Nephron progenitor cell (in vitro differentiated cells): Measurements from ENCODE around the gene AMMECR1.
A peak's percentile ranks its signal among the peaks of the same experiment; 100 is the strongest.

Source experiments
- DNase-seq: peaks from one replicate; pipeline ENCODE4 v3.0.0; 2021
- H3K27ac Mint-ChIP-seq: 2 replicates; pipeline ENCODE4 v1.8.0; 2021; ENCODE audit warnings: mild to moderate bottlenecking, moderate library complexity, mixed read lengths
- H3K27me3 Mint-ChIP-seq: 2 replicates; pipeline ENCODE4 v1.8.0; 2021; ENCODE audit warnings: mild to moderate bottlenecking, low read depth, mixed read lengths; ENCODE audit not compliant: poor library complexity
- H3K36me3 Mint-ChIP-seq: 2 replicates; pipeline ENCODE4 v1.8.0; 2021; ENCODE audit warnings: low read depth, mixed read lengths
- H3K4me1 Mint-ChIP-seq: 2 replicates; pipeline ENCODE4 v1.8.0; 2021; ENCODE audit warnings: mixed read lengths
- H3K4me3 Mint-ChIP-seq: 2 replicates; pipeline ENCODE4 v1.8.0; 2021; ENCODE audit warnings: mild to moderate bottlenecking, moderate library complexity, mixed read lengths
- H3K9me3 Mint-ChIP-seq: 2 replicates; pipeline ENCODE4 v1.8.0; 2021; ENCODE audit warnings: mild to moderate bottlenecking, moderate library complexity, mixed read lengths
- TF ChIP-seq, protein P1 (sequence below): fragments of 200-600 bp; sonication (generic); IDR thresholded peaks from 2 replicates; pipeline ENCODE4 v1.5.0; 2021; ENCODE audit warnings: antibody characterized with exemption

AMMECR1 gene

GRCh38 chrX:110180928-110181310, 137.0 kb downstream of the AMMECR1 start:
- Mint-ChIP-seq H3K27me3 (no peaks in the 10 kb centered on the region), H3K9me3 (peaks cover 13% of the 10 kb centered on the region), H3K36me3 (peaks cover 44% of the 10 kb centered on the region), H3K4me1 (peaks cover 18% of the 10 kb centered on the region), H3K4me3 (no peak overlapping the region), H3K27ac (peak overlapping the region; percentile 82)
- no peak for DNase-seq
- TF ChIP-seq, protein P1, sequence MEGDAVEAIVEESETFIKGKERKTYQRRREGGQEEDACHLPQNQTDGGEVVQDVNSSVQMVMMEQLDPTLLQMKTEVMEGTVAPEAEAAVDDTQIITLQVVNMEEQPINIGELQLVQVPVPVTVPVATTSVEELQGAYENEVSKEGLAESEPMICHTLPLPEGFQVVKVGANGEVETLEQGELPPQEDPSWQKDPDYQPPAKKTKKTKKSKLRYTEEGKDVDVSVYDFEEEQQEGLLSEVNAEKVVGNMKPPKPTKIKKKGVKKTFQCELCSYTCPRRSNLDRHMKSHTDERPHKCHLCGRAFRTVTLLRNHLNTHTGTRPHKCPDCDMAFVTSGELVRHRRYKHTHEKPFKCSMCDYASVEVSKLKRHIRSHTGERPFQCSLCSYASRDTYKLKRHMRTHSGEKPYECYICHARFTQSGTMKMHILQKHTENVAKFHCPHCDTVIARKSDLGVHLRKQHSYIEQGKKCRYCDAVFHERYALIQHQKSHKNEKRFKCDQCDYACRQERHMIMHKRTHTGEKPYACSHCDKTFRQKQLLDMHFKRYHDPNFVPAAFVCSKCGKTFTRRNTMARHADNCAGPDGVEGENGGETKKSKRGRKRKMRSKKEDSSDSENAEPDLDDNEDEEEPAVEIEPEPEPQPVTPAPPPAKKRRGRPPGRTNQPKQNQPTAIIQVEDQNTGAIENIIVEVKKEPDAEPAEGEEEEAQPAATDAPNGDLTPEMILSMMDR, result no peak

GRCh38 chrX:110180176-110180927, 137.5 kb downstream of the AMMECR1 start:
- Mint-ChIP-seq H3K27me3 (no peaks in the 10 kb centered on the region), H3K9me3 (peaks cover 7% of the 10 kb centered on the region), H3K27ac (peak overlapping the region; percentile 82), H3K4me3 (no peak overlapping the region), H3K4me1 (peaks cover 18% of the 10 kb centered on the region), H3K36me3 (peaks cover 44% of the 10 kb centered on the region)
- DNase-seq, result no peak
- TF ChIP-seq, protein P1, result no peak

DNA sequence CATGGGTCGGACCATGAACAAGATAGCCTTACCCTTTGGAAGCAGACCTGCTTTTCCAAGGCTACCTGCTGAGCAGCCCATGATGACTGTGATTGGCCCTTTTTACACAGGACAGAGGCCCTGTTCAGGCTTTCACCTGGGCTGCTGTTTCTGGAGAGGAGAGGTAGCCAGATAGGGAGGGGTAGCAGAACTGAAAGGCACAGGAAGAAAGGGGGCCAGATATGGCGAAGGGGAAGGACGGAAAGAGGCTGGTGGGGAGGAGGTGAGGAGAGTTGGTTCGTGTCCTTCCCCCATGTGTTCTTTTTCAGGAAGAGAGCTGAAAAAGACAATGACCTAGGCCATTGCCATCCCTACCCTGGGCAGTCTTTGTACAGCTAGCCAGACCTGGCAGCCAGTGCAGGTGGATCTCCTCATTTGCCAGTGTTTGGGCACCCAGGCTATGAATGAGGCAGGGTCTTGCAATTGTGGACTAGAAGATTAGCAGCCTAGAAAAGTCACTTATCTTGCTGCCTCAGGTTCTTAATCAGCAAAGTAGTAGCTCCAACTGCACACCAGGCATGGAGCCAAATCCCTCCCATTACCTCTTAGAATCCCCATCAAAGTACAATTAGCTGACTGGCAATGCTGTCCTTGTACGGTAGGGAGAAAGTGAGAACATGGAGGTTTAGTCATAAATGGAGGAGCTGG, 139.6 kb downstream of the AMMECR1 start:
- TF ChIP-seq, protein P1, result no peak
- no peak for DNase-seq
- Mint-ChIP-seq H3K9me3 (no peaks in the 10 kb centered on the region), H3K4me3 (no peak overlapping the region), H3K36me3 (peaks cover 45% of the 10 kb centered on the region), H3K27me3 (no peaks in the 10 kb centered on the region), H3K4me1 (peaks cover 18% of the 10 kb centered on the region), H3K27ac (no peak overlapping the region)

DNA sequence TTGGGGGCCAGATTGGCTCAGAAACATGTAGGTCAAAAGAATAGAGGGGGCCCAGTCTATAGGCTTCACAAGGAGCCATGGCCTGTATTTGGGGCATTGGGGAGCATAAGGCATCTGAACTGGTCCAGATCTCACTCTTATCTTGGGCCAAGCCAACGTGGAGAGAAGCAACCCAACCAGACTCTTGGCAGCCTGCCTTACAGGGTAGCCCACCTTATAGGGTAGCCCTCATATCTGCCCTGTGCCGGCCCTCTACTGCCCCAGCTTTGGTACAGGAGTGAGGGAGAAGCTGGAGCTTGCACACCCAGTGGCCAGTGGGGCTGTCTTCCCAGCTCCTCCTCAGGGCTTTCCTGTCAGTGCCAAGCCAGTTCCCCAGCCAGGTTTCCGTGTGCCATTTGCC, 142.2 kb downstream of the AMMECR1 start:
- Mint-ChIP-seq H3K4me3 (no peak overlapping the region), H3K27me3 (no peaks in the 10 kb centered on the region), H3K27ac (no peak overlapping the region), H3K9me3 (no peaks in the 10 kb centered on the region), H3K36me3 (peaks cover 63% of the 10 kb centered on the region), H3K4me1 (peaks cover 21% of the 10 kb centered on the region)
- TF ChIP-seq, protein P1, result no peak
- DNase-seq, result no peak

- Mint-ChIP-seq H3K9me3 (no peaks in the 10 kb centered on the region), H3K4me1 (peaks cover 18% of the 10 kb centered on the region), H3K27ac (no peak overlapping the region), H3K4me3 (no peak overlapping the region), H3K36me3 (peaks cover 63% of the 10 kb centered on the region), H3K27me3 (no peaks in the 10 kb centered on the region)
- no peak for DNase-seq
- TF ChIP-seq, protein P1, result no peak
These were observed 142.7 kb downstream of the AMMECR1 start for GRCh38 chrX:110175146-110175545.
